HG02759 (cell line): ENCODE measurements around the gene COX4I1.

Source experiments
- ATAC-seq: cut with Tn5 transposase; IDR thresholded peaks from one replicate; pipeline ENCODE4 v1.9.1; 2021; ENCODE audit warnings: mild to moderate bottlenecking, moderate library complexity; ENCODE audit not compliant: unreplicated experiment

The COX4I1 gene

GRCh38 chr16:85799497-85800320 is at the start of gene COX4I1, which contains the start of gene EMC8:
Gene COX4I1 (plus strand): TSS chr16:85799695. CDS start chr16:85801206, 1,511 bp downstream.
Gene EMC8 (minus strand): TSS chr16:85799544. CDS start chr16:85799295, 249 bp downstream.
- ATAC-seq: peak; percentile 84

- ATAC-seq: no peak
Observed at GRCh38 chr16:85749771-85750145, 49.7 kb upstream of the COX4I1 start.

- ATAC-seq: no peak
Observed at GRCh38 chr16:85750146-85750826, 49.2 kb upstream of the COX4I1 start.

GRCh38 chr16:85750827-85751697 is 48.4 kb upstream of the COX4I1 start, which contains the start of gene C16orf74:
Gene C16orf74 (minus strand): TSS chr16:85751096. CDS start chr16:85735217, 15,879 bp downstream.
- ATAC-seq: peak; percentile 63

- no peak for ATAC-seq
Observed at GRCh38 chr16:85751698-85752501, 47.6 kb upstream of the COX4I1 start.

GRCh38 chr16:85752511-85753420 is 46.7 kb upstream of the COX4I1 start:
- no peak for ATAC-seq

GRCh38 chr16:85753559-85753958 is 45.9 kb upstream of the COX4I1 start:
- no peak for ATAC-seq

- no peak for ATAC-seq
Observed at GRCh38 chr16:85753976-85754375, 45.5 kb upstream of the COX4I1 start.

- ATAC-seq: no peak
Observed at GRCh38 chr16:85754413-85754812, 45.1 kb upstream of the COX4I1 start.

GRCh38 chr16:85755929-85756768 is 43.3 kb upstream of the COX4I1 start:
- ATAC-seq: peak; percentile 46

GRCh38 chr16:85757341-85757822 is 42.1 kb upstream of the COX4I1 start:
- ATAC-seq: peak; percentile 23

GRCh38 chr16:85759136-85759535 is 40.4 kb upstream of the COX4I1 start:
- no peak for ATAC-seq

GRCh38 chr16:85759631-85760419 is 39.7 kb upstream of the COX4I1 start:
- ATAC-seq: no peak

GRCh38 chr16:85761861-85762260 is 37.6 kb upstream of the COX4I1 start:
- no peak for ATAC-seq

GRCh38 chr16:85762970-85763369 is 36.5 kb upstream of the COX4I1 start:
- no peak for ATAC-seq

GRCh38 chr16:85763616-85764015 is 35.9 kb upstream of the COX4I1 start:
- no peak for ATAC-seq

GRCh38 chr16:85765211-85765610 is 34.3 kb upstream of the COX4I1 start:
- ATAC-seq: no peak
